ENCODE measurements around the gene SLC38A5. TPM values are rescaled to one million over a fixed set of nuclear protein-coding genes. Genes with fewer than 3 reads are reported as not detected.
A peak's percentile ranks its signal among the peaks of the same experiment; 100 is the strongest.

Gene SLC38A5
- total RNA-seq, 1 donor from 2014 or later = not detected

GRCh38 chrX:48474581-48474980, 4.5 kb upstream of the SLC38A5 start:
- Mint-ChIP-seq H3K36me3 (ENCODE audit: unreplicated experiment) (no peaks in the 10 kb centered on the region), H3K9me3 (ENCODE audit: unreplicated experiment) (peaks cover 7% of the 10 kb centered on the region), H3K27ac (ENCODE audit: unreplicated experiment) (peak overlapping the region; percentile 21), H3K27me3 (ENCODE audit: unreplicated experiment) (no peaks in the 10 kb centered on the region), H3K4me1 (ENCODE audit: unreplicated experiment) (peaks cover 32% of the 10 kb centered on the region), H3K4me3 (ENCODE audit: unreplicated experiment) (no peak overlapping the region)
- TF ChIP-seq, protein P1, sequence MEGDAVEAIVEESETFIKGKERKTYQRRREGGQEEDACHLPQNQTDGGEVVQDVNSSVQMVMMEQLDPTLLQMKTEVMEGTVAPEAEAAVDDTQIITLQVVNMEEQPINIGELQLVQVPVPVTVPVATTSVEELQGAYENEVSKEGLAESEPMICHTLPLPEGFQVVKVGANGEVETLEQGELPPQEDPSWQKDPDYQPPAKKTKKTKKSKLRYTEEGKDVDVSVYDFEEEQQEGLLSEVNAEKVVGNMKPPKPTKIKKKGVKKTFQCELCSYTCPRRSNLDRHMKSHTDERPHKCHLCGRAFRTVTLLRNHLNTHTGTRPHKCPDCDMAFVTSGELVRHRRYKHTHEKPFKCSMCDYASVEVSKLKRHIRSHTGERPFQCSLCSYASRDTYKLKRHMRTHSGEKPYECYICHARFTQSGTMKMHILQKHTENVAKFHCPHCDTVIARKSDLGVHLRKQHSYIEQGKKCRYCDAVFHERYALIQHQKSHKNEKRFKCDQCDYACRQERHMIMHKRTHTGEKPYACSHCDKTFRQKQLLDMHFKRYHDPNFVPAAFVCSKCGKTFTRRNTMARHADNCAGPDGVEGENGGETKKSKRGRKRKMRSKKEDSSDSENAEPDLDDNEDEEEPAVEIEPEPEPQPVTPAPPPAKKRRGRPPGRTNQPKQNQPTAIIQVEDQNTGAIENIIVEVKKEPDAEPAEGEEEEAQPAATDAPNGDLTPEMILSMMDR (IDR thresholded peaks at IDR 0.05) = no peak
- no peak for DNase-seq (ENCODE audit: extremely low spot score, unreplicated experiment)

DNA sequence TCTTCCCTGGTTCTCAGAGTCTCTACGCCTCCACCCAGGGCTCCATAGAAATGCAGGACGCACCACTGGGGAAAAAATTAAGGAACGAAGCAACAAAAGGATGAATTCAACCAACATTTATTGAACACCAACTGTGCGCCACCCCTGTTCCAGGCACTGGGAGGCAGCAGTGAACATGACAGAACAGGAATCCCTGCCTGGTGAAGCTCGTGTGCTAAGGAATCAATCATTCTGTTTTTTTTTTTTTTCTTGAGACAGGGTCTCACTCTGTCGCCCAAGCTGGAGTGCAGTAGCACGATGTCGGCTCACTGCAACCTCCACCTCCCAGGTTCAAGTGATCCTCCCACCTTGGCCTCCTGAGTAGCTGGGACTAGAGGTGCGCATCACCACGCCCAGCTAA, 4.1 kb upstream of the SLC38A5 start:
- H3K27me3 Mint-ChIP-seq (ENCODE audit: unreplicated experiment) = no peaks in the 10 kb centered on the region
- peak overlapping the region; percentile 75 for H3K27ac Mint-ChIP-seq (ENCODE audit: unreplicated experiment)
- H3K4me1 Mint-ChIP-seq (ENCODE audit: unreplicated experiment) = peaks cover 32% of the 10 kb centered on the region
- TF ChIP-seq, protein P1 (IDR thresholded peaks at IDR 0.05) = peak; percentile 42
- H3K4me3 Mint-ChIP-seq (ENCODE audit: unreplicated experiment) = no peak overlapping the region
- peaks cover 7% of the 10 kb centered on the region for H3K9me3 Mint-ChIP-seq (ENCODE audit: unreplicated experiment)
- no peak for DNase-seq (ENCODE audit: extremely low spot score, unreplicated experiment)
- no peaks in the 10 kb centered on the region for H3K36me3 Mint-ChIP-seq (ENCODE audit: unreplicated experiment)

GRCh38 chrX:48473704-48473990, 3.6 kb upstream of the SLC38A5 start:
- TF ChIP-seq, protein P1 (IDR thresholded peaks at IDR 0.05) = no peak
- H3K4me3 Mint-ChIP-seq (ENCODE audit: unreplicated experiment) = no peak overlapping the region
- H3K27me3 Mint-ChIP-seq (ENCODE audit: unreplicated experiment) = no peaks in the 10 kb centered on the region
- peaks cover 32% of the 10 kb centered on the region for H3K4me1 Mint-ChIP-seq (ENCODE audit: unreplicated experiment)
- peaks cover 7% of the 10 kb centered on the region for H3K9me3 Mint-ChIP-seq (ENCODE audit: unreplicated experiment)
- no peaks in the 10 kb centered on the region for H3K36me3 Mint-ChIP-seq (ENCODE audit: unreplicated experiment)
- no peak for DNase-seq (ENCODE audit: extremely low spot score, unreplicated experiment)
- peak overlapping the region; percentile 75 for H3K27ac Mint-ChIP-seq (ENCODE audit: unreplicated experiment)

- no peak overlapping the region for H3K4me3 Mint-ChIP-seq (ENCODE audit: unreplicated experiment)
- H3K36me3 Mint-ChIP-seq (ENCODE audit: unreplicated experiment) = no peaks in the 10 kb centered on the region
- no peak for DNase-seq (ENCODE audit: extremely low spot score, unreplicated experiment)
- TF ChIP-seq, protein P1 (IDR thresholded peaks at IDR 0.05) = no peak
- peaks cover 32% of the 10 kb centered on the region for H3K4me1 Mint-ChIP-seq (ENCODE audit: unreplicated experiment)
- H3K9me3 Mint-ChIP-seq (ENCODE audit: unreplicated experiment) = peaks cover 7% of the 10 kb centered on the region
- peak overlapping the region; percentile 75 for H3K27ac Mint-ChIP-seq (ENCODE audit: unreplicated experiment)
- no peaks in the 10 kb centered on the region for H3K27me3 Mint-ChIP-seq (ENCODE audit: unreplicated experiment)
These were observed 3.0 kb upstream of the SLC38A5 start for GRCh38 chrX:48472851-48473703.

DNA sequence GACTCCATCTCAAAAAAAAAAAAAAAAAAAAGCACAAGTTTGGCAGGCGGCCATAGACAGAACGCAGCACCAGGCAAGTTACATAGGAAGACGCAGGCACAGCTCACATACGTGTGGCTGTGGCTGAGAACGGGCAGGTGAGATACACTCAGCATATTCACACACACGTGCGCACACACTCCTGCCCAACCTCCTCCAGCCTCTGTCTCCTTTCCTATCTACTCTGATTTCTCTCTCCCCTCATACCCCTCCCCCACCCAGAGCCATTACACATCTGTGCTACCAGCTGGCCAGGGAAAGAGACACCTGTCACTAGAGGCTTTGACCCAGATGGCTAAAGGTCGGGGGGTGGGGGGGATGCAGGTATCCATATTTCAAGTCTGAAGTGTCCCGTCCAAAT, 2.2 kb upstream of the SLC38A5 start:
- Mint-ChIP-seq H3K27me3 (ENCODE audit: unreplicated experiment) (no peaks in the 10 kb centered on the region), H3K4me3 (ENCODE audit: unreplicated experiment) (no peak overlapping the region), H3K36me3 (ENCODE audit: unreplicated experiment) (no peaks in the 10 kb centered on the region), H3K4me1 (ENCODE audit: unreplicated experiment) (peaks cover 28% of the 10 kb centered on the region), H3K27ac (ENCODE audit: unreplicated experiment) (no peak overlapping the region), H3K9me3 (ENCODE audit: unreplicated experiment) (peaks cover 4% of the 10 kb centered on the region)
- no peak for DNase-seq (ENCODE audit: extremely low spot score, unreplicated experiment)
- TF ChIP-seq, protein P1 (IDR thresholded peaks at IDR 0.05) = no peak

Measured in osteocyte (in vitro differentiated cells).